ENCODE data around the gene ADGRD2.
A peak's percentile ranks its signal among the peaks of the same experiment; 100 is the strongest.

ADGRD2 gene, protein sequence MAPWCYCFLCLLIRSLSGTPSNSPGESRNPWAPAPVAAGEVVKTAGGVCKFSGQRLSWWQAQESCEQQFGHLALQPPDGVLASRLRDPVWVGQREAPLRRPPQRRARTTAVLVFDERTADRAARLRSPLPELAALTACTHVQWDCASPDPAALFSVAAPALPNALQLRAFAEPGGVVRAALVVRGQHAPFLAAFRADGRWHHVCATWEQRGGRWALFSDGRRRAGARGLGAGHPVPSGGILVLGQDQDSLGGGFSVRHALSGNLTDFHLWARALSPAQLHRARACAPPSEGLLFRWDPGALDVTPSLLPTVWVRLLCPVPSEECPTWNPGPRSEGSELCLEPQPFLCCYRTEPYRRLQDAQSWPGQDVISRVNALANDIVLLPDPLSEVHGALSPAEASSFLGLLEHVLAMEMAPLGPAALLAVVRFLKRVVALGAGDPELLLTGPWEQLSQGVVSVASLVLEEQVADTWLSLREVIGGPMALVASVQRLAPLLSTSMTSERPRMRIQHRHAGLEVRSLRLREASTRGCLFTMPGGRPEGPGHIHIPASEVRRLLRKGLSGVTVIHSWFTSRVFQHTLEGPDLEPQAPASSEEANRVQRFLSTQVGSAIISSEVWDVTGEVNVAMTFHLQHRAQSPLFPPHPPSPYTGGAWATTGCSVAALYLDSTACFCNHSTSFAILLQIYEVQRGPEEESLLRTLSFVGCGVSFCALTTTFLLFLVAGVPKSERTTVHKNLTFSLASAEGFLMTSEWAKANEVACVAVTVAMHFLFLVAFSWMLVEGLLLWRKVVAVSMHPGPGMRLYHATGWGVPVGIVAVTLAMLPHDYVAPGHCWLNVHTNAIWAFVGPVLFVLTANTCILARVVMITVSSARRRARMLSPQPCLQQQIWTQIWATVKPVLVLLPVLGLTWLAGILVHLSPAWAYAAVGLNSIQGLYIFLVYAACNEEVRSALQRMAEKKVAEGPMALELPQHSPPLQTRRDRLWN

DNA sequence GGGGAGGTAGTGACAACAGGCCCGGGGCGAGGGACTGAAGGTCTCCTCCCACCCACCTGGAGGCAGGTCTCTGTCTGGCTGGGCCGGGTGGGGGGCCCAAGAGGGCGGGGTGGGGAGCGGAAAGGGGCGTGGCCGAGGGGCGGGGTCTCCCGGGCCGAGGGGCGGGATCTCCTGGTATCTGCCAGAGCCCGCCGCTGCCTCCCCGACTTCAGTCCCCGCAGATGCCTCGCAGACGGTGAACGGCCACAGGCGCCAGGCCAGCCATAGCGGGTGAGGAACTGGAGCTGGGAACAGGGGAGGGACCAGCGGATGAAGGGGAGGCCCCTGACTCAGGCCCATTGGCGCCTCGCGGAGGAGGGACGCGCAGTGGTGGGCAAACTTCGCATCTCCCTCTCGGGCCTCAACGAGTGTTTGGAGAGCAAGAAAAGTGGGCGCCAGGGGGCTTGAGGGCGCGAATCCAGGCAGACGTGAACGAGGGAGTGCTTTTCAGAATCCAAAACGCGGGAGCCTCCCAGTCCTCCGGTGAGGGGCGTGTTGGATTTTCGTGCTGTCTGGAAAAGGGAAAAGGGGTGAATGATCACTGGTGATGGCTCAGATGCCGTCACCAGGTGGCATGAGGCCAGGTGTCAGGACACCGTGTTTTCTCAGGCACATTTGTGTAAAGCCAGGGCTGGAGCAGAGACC lies at the start of gene ADGRD2:
ADGRD2 (plus strand) TSS at position 211 of the 684 bp plus-strand sequence. CDS start 1,216 bp downstream, outside the sequence.
- no peaks in the 10 kb centered on the region for H3K36me3 ChIP-seq (ENCODE audit: insufficient read depth, low read length)
- peaks cover 9% of the 10 kb centered on the region; the same call in 1 of the 2 replicates for H3K4me1 ChIP-seq (ENCODE audit: insufficient read depth, low read length)
- peak within 1 kb of the TSS; percentile 44; the same call in 1 of the 2 replicates for H3K9ac ChIP-seq (ENCODE audit: low read depth, low read length)
- H3K9me3 ChIP-seq (ENCODE audit: control insufficient read depth, insufficient read depth, low read length): no peaks in the 10 kb centered on the region

DNA sequence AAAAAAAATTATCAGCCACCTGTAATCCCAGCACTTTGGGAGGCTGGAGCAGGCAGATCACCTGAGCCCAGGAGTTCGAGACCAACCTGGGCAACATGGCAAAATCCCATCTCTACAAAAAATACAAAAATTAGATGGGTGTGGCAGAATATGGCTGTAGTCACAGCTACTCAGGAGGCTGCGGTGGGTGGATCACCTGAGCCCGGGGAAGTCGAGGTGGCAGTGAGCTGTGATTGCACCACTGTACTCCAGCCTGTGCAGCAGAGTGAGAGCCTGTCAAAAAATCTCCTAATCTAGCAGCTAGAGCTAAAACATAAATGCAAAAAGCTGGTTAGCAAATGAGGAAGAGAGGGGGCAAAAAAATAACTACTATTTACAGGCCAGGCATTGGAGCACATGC lies 47.0 kb upstream of the ADGRD2 start:
- H3K9me3 ChIP-seq (ENCODE audit: control insufficient read depth, insufficient read depth, low read length): no peaks in the 10 kb centered on the region
- peaks cover 18% of the 10 kb centered on the region for H3K4me1 ChIP-seq (ENCODE audit: insufficient read depth, low read length)
- no peak overlapping the region for H3K9ac ChIP-seq (ENCODE audit: low read depth, low read length)
- H3K36me3 ChIP-seq (ENCODE audit: insufficient read depth, low read length): peaks cover 6% of the 10 kb centered on the region

DNA sequence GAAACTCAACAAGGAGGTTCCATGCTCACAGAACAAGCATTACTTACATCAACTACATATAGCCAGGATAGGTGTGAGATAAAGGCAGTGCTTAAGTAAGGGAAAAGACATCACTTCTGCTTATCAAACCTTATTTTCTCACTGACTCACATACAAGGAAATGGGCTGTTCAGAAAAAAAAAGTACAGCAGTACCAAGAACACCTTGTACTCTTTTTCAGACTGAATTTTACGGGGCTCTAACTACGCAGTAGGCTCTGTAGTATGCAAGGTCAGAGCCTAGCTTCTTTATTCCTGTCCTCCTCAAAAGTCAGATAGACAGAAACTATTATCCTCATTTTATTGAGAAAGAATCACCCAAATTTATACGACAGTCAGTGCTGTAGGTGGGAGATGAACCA lies 40.8 kb upstream of the ADGRD2 start:
- Histone ChIP-seq H3K9me3 (ENCODE audit: control insufficient read depth, insufficient read depth, low read length) (no peaks in the 10 kb centered on the region), H3K36me3 (ENCODE audit: insufficient read depth, low read length) (peaks cover 35% of the 10 kb centered on the region), H3K9ac (ENCODE audit: low read depth, low read length) (no peak overlapping the region), H3K4me1 (ENCODE audit: insufficient read depth, low read length) (no peaks in the 10 kb centered on the region)

DNA sequence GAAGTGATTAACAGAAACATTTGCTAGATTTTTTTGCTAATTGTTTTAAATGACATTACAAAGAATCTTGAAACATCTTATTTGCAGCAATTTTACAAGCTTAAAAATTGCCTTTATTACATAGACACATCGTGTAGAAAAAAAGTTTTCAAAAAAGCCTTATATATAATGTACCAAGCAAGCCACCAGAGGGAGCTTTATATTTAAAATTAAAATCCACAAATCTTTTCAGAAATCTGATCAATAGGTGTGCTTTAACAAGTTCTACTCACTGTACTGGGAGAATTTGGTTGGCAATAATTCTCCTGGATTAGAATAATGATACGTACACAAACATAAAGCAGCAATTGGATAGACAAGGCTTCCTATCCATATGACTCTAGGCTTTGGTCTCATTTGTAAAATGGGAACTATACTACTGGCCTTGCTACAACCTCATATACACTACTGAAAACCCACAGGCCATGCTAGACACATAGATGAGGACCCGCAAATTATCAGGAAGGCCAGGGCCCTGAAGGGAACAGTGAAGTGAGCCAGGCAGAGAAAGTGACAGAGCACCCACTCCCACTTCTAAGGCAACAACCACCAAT lies 39.8 kb upstream of the ADGRD2 start:
- Histone ChIP-seq H3K36me3 (ENCODE audit: insufficient read depth, low read length) (peaks cover 35% of the 10 kb centered on the region), H3K4me1 (ENCODE audit: insufficient read depth, low read length) (no peaks in the 10 kb centered on the region), H3K9ac (ENCODE audit: low read depth, low read length) (no peak overlapping the region), H3K9me3 (ENCODE audit: control insufficient read depth, insufficient read depth, low read length) (no peaks in the 10 kb centered on the region)

DNA sequence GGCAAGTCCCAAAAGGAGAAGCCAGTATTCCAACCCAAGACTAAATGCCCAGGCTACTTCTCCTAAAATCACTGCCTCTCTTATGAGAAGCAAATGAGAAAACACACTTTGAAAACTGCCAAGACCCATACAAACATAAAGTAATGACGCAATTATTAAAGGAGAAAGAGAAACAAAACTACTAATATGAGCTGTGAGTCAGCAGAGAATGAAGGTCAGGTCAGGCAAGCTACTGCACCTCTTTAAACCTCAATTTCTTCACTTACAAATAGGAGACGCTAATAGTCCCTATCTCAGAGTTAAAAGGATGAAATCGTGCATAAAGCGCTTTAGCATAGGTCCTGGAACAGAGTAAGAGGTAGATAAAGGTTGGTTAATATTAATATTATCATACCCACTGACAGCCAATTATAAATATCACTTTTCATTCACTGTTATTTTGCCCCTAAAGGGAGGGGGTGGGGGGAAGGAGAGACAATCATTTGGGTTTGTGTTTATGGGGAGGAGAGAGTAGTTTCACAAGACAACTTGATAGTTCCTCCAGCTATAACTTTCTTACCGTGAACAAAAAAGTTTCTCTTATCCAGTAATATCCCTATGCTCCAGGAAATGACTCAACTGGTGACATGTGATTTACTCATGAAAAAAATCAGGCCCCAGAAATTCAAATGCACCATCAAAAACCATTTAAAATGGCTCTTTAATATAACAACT lies 38.6 kb upstream of the ADGRD2 start:
- Histone ChIP-seq H3K36me3 (ENCODE audit: insufficient read depth, low read length) (peaks cover 31% of the 10 kb centered on the region), H3K9me3 (ENCODE audit: control insufficient read depth, insufficient read depth, low read length) (no peaks in the 10 kb centered on the region), H3K9ac (ENCODE audit: low read depth, low read length) (no peak overlapping the region), H3K4me1 (ENCODE audit: insufficient read depth, low read length) (peaks cover 5% of the 10 kb centered on the region; the same call in 1 of the 2 replicates)

DNA sequence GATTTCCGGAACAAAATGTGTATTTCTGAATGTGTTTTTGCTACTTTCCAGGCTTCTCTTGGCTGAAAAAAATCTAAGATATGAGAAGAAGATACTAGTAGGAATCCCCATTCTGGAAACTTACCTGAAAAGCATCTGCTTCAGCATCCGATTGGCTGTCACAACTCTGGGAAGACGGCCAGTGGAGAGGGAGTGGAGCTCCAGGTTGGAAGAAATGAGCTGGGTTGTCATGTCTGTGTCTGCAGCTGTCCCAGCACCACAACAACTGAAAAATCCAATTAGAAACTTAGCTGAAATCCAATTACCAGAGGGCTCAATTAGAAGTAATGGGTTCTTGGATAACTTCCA lies 38.0 kb upstream of the ADGRD2 start:
- H3K9ac ChIP-seq (ENCODE audit: low read depth, low read length): no peak overlapping the region

DNA sequence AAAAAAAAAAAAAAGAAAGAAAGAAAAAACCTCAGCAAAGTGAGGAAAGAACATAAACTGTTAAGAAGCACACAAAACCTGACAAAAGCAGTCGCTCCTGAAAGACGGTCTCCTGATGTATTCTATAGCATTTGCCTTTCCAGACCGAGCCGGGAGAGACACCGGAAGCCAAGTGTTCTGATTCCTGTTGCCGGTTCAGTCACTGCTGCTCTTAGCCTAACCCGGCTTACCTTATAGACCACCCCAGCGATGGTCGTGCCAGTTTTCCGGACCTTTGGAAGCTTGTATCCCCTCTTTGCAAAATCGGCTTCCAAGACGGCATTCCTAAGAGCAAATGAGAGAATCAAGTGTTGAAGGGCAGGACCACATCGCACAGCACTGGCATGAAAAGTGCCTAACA lies 35.6 kb upstream of the ADGRD2 start:
- Histone ChIP-seq H3K9ac (ENCODE audit: low read depth, low read length) (peak overlapping the region; percentile 99), H3K4me1 (ENCODE audit: insufficient read depth, low read length) (peaks cover 5% of the 10 kb centered on the region; the same call in 1 of the 2 replicates), H3K36me3 (ENCODE audit: insufficient read depth, low read length) (peaks cover 24% of the 10 kb centered on the region), H3K9me3 (ENCODE audit: control insufficient read depth, insufficient read depth, low read length) (no peaks in the 10 kb centered on the region)

More for the DNA sequence above, 38.0 kb upstream of the ADGRD2 start:
- Histone ChIP-seq H3K36me3 (ENCODE audit: insufficient read depth, low read length) (peaks cover 31% of the 10 kb centered on the region), H3K4me1 (ENCODE audit: insufficient read depth, low read length) (peaks cover 5% of the 10 kb centered on the region; the same call in 1 of the 2 replicates), H3K9me3 (ENCODE audit: control insufficient read depth, insufficient read depth, low read length) (no peaks in the 10 kb centered on the region)

DNA sequence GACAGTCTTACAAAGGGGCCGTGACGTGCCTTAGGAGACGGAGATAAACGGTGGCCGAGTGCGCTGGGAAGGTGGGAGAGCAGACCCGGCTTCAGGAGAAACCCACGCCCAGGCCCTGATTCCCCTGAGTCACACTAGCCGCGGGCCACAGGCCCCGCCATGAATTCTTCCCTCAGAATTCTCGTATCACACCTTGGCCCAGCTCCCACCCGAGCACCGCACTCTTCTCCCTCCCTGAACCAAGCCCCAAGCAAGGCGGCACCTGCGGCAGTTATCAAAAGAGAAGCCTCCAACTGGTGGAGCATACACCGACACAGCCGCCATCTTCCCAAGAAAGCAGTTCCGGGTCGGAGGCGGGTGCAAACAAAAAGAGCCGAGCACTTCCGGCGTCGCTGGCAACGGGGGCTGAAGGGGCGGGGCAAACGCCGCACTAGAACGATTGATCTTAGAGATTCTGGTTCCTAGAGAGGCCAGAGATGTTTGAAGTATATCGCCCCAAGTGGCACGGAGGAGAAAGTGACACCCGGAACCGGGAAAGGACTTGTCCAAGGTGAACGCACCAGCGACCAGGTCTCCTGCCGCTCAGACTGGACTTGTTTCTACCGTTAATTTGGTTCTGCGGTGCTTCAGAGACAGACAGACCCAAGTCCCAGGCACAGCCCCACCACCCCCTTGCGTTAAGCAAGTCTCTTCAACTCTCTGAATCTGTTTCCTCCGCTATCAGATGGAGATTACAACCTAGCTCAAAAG lies 35.0 kb upstream of the ADGRD2 start, which contains the start of gene PSMB7:
PSMB7 (minus strand) TSS at position 341 of the 750 bp plus-strand sequence; CDS start at position 324, 17 bp downstream.
- no peaks in the 10 kb centered on the region for H3K9me3 ChIP-seq (ENCODE audit: control insufficient read depth, insufficient read depth, low read length)
- H3K4me1 ChIP-seq (ENCODE audit: insufficient read depth, low read length): peaks cover 5% of the 10 kb centered on the region; the same call in 1 of the 2 replicates
- peaks cover 24% of the 10 kb centered on the region for H3K36me3 ChIP-seq (ENCODE audit: insufficient read depth, low read length)
- H3K9ac ChIP-seq (ENCODE audit: low read depth, low read length): peak within 1 kb of the TSS; percentile 99

DNA sequence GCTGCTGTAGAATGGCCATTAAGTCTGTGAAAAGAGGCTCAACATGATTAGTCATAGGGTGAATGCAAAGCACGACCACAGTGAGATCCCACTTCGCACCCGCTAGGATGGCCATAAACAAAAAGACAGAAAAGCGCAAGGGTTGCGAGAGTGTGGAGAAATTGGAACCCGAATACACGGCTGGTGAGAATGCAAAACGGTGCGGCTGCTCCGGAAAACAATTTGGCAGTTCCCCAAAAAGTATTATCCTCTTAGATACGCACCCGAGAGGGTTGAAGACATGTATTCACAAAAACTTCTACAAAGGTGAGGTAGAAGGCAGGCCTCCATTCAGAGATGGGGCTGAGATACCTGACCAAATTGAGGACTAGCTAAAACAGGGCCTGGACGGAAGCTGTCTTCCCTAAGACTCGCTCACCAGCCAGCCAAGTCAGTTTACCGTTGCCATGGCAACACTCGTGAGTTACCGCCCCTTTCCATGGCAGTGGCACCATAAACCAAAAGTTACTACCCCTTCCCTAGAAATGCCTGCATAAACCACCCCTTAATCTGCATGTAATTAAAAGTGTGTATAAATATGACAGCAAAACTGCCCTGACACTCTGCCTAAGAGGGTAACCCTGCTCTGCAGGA lies 34.3 kb upstream of the ADGRD2 start:
- H3K9ac ChIP-seq (ENCODE audit: low read depth, low read length): no peak overlapping the region
- no peaks in the 10 kb centered on the region for H3K9me3 ChIP-seq (ENCODE audit: control insufficient read depth, insufficient read depth, low read length)
- peaks cover 24% of the 10 kb centered on the region for H3K36me3 ChIP-seq (ENCODE audit: insufficient read depth, low read length)
- H3K4me1 ChIP-seq (ENCODE audit: insufficient read depth, low read length): peaks cover 5% of the 10 kb centered on the region; the same call in 1 of the 2 replicates

DNA sequence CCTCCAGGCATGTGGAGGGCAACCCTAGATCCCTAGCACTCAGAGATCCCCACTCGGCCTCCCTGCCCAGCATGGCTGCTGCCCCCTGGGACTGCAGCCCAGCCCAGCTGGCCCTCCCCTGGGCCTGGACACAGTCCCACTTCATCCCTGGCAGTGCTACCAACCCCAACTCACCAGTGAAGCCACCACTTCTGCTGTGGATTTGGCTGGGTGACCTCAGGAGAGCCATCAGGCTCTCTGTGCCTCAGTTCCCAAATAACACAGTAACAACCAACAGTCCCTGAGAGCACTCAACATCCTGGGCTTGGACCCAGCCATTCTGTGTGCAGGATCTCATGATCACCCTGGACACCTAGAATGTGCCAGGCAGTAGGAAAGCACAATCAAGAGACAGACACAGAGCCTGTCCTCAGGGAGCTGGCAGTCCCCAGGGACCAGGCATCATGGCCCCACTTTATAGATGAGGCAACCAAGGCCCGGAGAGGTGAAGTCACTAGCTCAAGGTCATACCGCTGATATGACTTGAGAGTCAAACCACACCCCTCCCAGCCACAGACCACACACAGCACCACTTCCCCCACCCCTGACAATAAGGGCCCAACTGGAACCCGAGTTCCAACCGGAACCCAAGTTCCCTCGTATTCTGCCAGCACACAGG lies 30.3 kb upstream of the ADGRD2 start:
- Histone ChIP-seq H3K9ac (ENCODE audit: low read depth, low read length) (no peak overlapping the region), H3K36me3 (ENCODE audit: insufficient read depth, low read length) (no peaks in the 10 kb centered on the region), H3K9me3 (ENCODE audit: control insufficient read depth, insufficient read depth, low read length) (no peaks in the 10 kb centered on the region), H3K4me1 (ENCODE audit: insufficient read depth, low read length) (peaks cover 5% of the 10 kb centered on the region; the same call in 1 of the 2 replicates)

DNA sequence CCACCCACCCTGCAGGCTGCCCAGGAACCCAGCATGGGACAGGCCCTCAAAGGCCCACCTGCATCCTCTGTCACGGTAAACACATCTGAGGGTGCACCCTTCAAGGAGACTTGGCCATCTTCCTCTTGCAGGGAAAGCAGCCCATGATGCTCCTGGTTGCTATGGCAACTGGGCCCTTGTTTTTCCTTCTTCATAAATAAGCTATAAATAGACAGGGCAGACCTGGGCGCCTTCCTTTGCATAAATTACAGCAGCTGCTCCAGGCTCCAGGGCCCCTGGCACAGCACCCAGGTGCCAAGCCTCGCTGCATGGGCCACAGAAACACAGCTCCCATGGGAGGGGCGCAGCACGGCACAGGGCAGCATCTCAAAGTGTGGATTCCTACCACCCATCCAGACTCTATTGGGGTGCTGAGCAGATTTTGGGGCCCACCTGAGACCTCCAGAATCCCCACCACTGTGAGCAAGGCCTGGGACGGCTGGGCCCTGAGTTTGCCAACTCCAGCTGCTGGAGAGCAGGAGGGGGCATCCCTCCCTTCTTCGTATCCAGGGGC lies 29.2 kb upstream of the ADGRD2 start:
- no peaks in the 10 kb centered on the region for H3K9me3 ChIP-seq (ENCODE audit: control insufficient read depth, insufficient read depth, low read length)
- H3K4me1 ChIP-seq (ENCODE audit: insufficient read depth, low read length): no peaks in the 10 kb centered on the region
- H3K9ac ChIP-seq (ENCODE audit: low read depth, low read length): no peak overlapping the region
- H3K36me3 ChIP-seq (ENCODE audit: insufficient read depth, low read length): no peaks in the 10 kb centered on the region

DNA sequence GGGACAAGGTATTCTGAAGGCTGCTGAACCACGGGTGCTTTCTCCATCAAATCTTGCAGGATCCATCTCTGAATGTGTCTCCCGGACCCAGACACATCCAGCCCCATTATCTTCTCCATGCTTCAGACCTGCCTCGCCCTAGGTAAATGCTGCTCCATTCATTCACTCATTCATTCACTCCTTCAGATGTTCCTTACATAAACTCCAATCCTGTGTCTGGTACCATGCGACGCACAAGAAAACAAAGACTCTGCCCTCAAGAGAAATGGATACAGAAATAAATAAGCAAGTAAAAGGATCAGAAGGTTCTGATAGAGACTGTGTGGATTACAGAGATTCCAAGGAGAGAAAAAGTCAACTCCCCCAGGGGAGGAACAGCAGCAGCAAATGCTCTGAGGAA lies 27.1 kb upstream of the ADGRD2 start:
- H3K9ac ChIP-seq (ENCODE audit: low read depth, low read length): no peak overlapping the region
- H3K9me3 ChIP-seq (ENCODE audit: control insufficient read depth, insufficient read depth, low read length): no peaks in the 10 kb centered on the region
- no peaks in the 10 kb centered on the region for H3K36me3 ChIP-seq (ENCODE audit: insufficient read depth, low read length)
- no peaks in the 10 kb centered on the region for H3K4me1 ChIP-seq (ENCODE audit: insufficient read depth, low read length)

All from ES-I3 (cell line).